ENCODE results near the gene CPT1B. TPM values are rescaled to one million over a fixed set of nuclear protein-coding genes. Genes with fewer than 3 reads are reported as not detected.

Gene CPT1B
- total RNA-seq, 1 experiment from 2014 or later = 19.2 TPM

GRCh38 chr22:50567721-50568252, 10.4 kb downstream of the CPT1B start:
- Histone ChIP-seq H3K9me3 (ENCODE audit: low read depth, low read length, poor library complexity, severe bottlenecking) (no peaks in the 10 kb centered on the region), H3K4me3 (ENCODE audit: low read depth, low read length, poor library complexity, severe bottlenecking) (no peak overlapping the region), H3K36me3 (ENCODE audit: insufficient read depth, low read length, poor library complexity, severe bottlenecking) (peaks cover 12% of the 10 kb centered on the region), H3K4me1 (ENCODE audit: insufficient read depth, low read length, poor library complexity, severe bottlenecking) (no peaks in the 10 kb centered on the region), H3K27me3 (replicated peaks; ENCODE audit: insufficient read depth, low read depth, low read length, poor library complexity) (no peaks in the 10 kb centered on the region), H3K27ac (ENCODE audit: low read depth, low read length, poor library complexity, severe bottlenecking) (no peak overlapping the region)
- ChIA-PET CTCF (no interaction called here), POLR2A (ENCODE audit: low non-redundant PET) (no interaction called here)
- DNase-seq (ENCODE audit: low spot score) = no peak
- intact Hi-C loops (cut with micrococcal nuclease; ENCODE audit: unreplicated experiment) = no loop called here
- no peak for TF ChIP-seq EZH2 (IDR thresholded peaks at IDR 0.05; ENCODE audit: borderline replicate concordance, low read depth, low read length, poor library complexity, severe bottlenecking)
- no peak for TF ChIP-seq CTCF (conservative IDR thresholded peaks at IDR 0.05; ENCODE audit: low read depth, low read length)
- no TSS peak for BruUV-seq (replicated peaks)

- POLR2A ChIA-PET (ENCODE audit: low non-redundant PET) = no interaction called here
These were observed 13.9 kb downstream of the CPT1B start for GRCh38 chr22:50564289-50564688.

GRCh38 chr22:50563413-50564160, 14.6 kb downstream of the CPT1B start:
- ChIA-PET POLR2A (ENCODE audit: low non-redundant PET) (no interaction called here), CTCF (interaction anchor here (1.1 kb wide), 1 partner anchor 38 kb away, joined by 6 read pairs; the partner anchor contains the start of gene SCO2)
- Histone ChIP-seq H3K36me3 (ENCODE audit: insufficient read depth, low read length, poor library complexity, severe bottlenecking) (no peaks in the 10 kb centered on the region), H3K9me3 (ENCODE audit: low read depth, low read length, poor library complexity, severe bottlenecking) (no peaks in the 10 kb centered on the region), H3K4me3 (ENCODE audit: low read depth, low read length, poor library complexity, severe bottlenecking) (peak overlapping the region; percentile 52), H3K27me3 (replicated peaks; ENCODE audit: insufficient read depth, low read depth, low read length, poor library complexity) (no peaks in the 10 kb centered on the region), H3K4me1 (ENCODE audit: insufficient read depth, low read length, poor library complexity, severe bottlenecking) (no peaks in the 10 kb centered on the region), H3K27ac (ENCODE audit: low read depth, low read length, poor library complexity, severe bottlenecking) (peak overlapping the region; percentile 2)
- no peak for DNase-seq (ENCODE audit: low spot score)
- TF ChIP-seq EZH2 (IDR thresholded peaks at IDR 0.05; ENCODE audit: borderline replicate concordance, low read depth, low read length, poor library complexity, severe bottlenecking) = no peak
- no peak for TF ChIP-seq CTCF (conservative IDR thresholded peaks at IDR 0.05; ENCODE audit: low read depth, low read length)
- intact Hi-C loops (cut with micrococcal nuclease; ENCODE audit: unreplicated experiment) = no loop called here
- no TSS peak for BruUV-seq (replicated peaks)

More at GRCh38 chr22:50564289-50564688, 13.9 kb downstream of the CPT1B start:
- Histone ChIP-seq H3K4me3 (ENCODE audit: low read depth, low read length, poor library complexity, severe bottlenecking) (no peak overlapping the region), H3K27ac (ENCODE audit: low read depth, low read length, poor library complexity, severe bottlenecking) (no peak overlapping the region), H3K27me3 (replicated peaks; ENCODE audit: insufficient read depth, low read depth, low read length, poor library complexity) (no peaks in the 10 kb centered on the region), H3K9me3 (ENCODE audit: low read depth, low read length, poor library complexity, severe bottlenecking) (no peaks in the 10 kb centered on the region), H3K4me1 (ENCODE audit: insufficient read depth, low read length, poor library complexity, severe bottlenecking) (no peaks in the 10 kb centered on the region), H3K36me3 (ENCODE audit: insufficient read depth, low read length, poor library complexity, severe bottlenecking) (no peaks in the 10 kb centered on the region)
- DNase-seq (ENCODE audit: low spot score) = no peak
- TF ChIP-seq EZH2 (IDR thresholded peaks at IDR 0.05; ENCODE audit: borderline replicate concordance, low read depth, low read length, poor library complexity, severe bottlenecking) = no peak
- no peak for TF ChIP-seq CTCF (conservative IDR thresholded peaks at IDR 0.05; ENCODE audit: low read depth, low read length)
- BruUV-seq (replicated peaks) = no TSS peak
- intact Hi-C loops (cut with micrococcal nuclease; ENCODE audit: unreplicated experiment) = no loop called here
- CTCF ChIA-PET = no interaction called here
